ENCODE data around the gene AANAT.
"Not testable (repeated sequence)": the region's sequence is repeated elsewhere in the genome, so short reads cannot be mapped to it uniquely, and the experiment has no call there.

The AANAT gene

GRCh38 chr17:76512366-76513305 lies 45.2 kb downstream of the AANAT start:
- no peak for DNase-seq (ENCODE audit: low read depth)
- TF ChIP-seq CTCF (IDR thresholded peaks at IDR 0.05; ENCODE audit: control insufficient read depth, insufficient read depth, low read depth, low read length, missing control alignments): no peak
- H3K4me3 ChIP-seq (ENCODE audit: control insufficient read depth, low read depth, low read length): no peak overlapping the region

GRCh38 chr17:76513306-76513692 lies 45.9 kb downstream of the AANAT start:
- DNase-seq (ENCODE audit: low read depth): no peak
- no peak for TF ChIP-seq CTCF (IDR thresholded peaks at IDR 0.05; ENCODE audit: control insufficient read depth, insufficient read depth, low read depth, low read length, missing control alignments)
- no peak overlapping the region for H3K4me3 ChIP-seq (ENCODE audit: control insufficient read depth, low read depth, low read length)

DNA sequence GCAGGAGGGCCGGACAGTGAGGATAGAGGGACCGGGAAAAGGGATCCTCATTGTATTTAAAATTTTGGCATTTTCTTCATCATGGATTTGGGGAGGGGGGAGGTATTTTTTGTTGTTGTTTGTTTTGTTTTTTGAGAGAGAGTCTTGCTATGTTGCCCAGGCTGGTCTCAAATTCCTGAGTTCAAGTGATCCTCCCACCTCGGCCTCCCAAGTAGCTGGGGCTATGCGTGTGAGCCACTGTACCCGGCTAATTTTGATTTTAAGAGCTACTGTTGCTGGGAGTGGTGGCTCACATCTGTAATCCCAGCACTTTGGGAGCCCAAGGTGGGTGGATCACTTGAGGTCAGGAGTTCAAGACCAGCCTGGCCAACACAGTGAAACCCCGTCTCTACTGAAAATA lies 47.0 kb downstream of the AANAT start:
- not testable (repeated sequence) for H3K4me3 ChIP-seq (ENCODE audit: control insufficient read depth, low read depth, low read length); DNase-seq (ENCODE audit: low read depth)

DNA sequence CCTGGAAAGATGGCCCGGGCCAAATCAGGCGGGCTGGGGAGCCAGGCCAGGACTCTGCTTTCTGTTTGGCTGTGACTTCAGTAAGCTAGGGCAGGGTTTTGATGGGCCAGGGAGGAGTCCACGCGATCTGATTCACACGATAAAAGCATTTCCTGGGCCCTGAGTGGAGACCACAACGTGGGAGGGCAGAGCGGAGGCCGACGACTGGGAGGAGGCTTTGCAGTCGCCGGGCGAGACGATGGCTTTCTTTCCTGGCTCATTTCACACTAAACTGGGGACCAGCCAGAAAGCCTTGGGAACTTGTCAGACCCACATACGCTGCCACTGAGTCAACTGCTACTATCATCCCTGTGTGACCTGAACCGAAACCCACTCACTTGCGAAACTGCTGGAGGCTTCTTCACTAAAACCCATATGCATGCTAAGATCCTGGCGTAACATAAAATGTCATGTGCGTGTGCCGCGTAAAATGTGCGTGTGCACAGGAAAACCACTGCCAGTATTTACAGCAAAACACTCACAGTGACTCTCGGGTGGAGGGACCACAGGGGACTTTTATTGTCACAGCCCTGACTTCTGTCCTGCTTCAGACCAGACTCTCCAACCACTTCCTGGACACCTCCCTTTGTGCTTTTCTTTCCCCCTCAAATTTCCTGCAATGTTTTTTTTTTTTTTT lies 48.0 kb downstream of the AANAT start:
- H3K4me3 ChIP-seq (ENCODE audit: control insufficient read depth, low read depth, low read length): peak overlapping the region; percentile 18
- DNase-seq (ENCODE audit: low read depth): peak; percentile 99
- no peak for TF ChIP-seq CTCF (IDR thresholded peaks at IDR 0.05; ENCODE audit: control insufficient read depth, insufficient read depth, low read depth, low read length, missing control alignments)

DNA sequence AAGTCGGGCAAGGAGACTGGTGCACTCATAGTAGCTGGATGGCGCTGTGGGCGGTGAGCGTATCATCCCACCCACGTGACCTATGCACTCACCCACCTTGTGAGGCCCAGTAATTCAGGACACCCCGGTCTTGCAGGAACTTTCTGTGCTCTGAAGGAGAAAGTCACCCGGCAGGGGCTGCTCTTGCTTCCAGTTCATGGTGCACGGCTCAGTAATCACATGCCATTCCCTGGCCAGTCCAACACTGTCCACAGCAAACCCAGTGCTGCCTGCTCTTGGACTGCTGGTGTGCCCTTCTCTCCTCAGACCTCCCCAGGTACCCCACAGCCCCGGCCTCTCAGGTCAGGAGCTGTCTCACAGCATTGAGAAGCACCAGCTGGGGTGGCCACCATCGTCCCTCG lies 50.2 kb downstream of the AANAT start:
- no peak for TF ChIP-seq CTCF (IDR thresholded peaks at IDR 0.05; ENCODE audit: control insufficient read depth, insufficient read depth, low read depth, low read length, missing control alignments)
- no peak overlapping the region for H3K4me3 ChIP-seq (ENCODE audit: control insufficient read depth, low read depth, low read length)
- no peak for DNase-seq (ENCODE audit: low read depth)

GRCh38 chr17:76519048-76519966 lies 51.9 kb downstream of the AANAT start:
- no peak for TF ChIP-seq CTCF (IDR thresholded peaks at IDR 0.05; ENCODE audit: control insufficient read depth, insufficient read depth, low read depth, low read length, missing control alignments)
- DNase-seq (ENCODE audit: low read depth): no peak

More at GRCh38 chr17:76519048-76519966, 51.9 kb downstream of the AANAT start:
- H3K4me3 ChIP-seq (ENCODE audit: control insufficient read depth, low read depth, low read length): no peak overlapping the region
